ENCODE results near the gene GYPB. TPM values are rescaled to one million over a fixed set of nuclear protein-coding genes. Genes with fewer than 3 reads are reported as not detected.
A peak's percentile ranks its signal among the peaks of the same experiment; 100 is the strongest.
"Not testable (repeated sequence)": the region's sequence is repeated elsewhere in the genome, so short reads cannot be mapped to it uniquely, and the experiment has no call there.

The GYPB gene
- total and polyA plus RNA-seq, 2 experiments from 2014 or later, result 0.58 TPM; not detected in 1

GRCh38 chr4:144014808-144015207 lies 4.4 kb downstream of the GYPB start:
- no peaks in the 10 kb centered on the region for H3K9me3 ChIP-seq (ENCODE audit: low read depth)
- no peak for TF ChIP-seq EZH2 (IDR thresholded peaks at IDR 0.05; ENCODE audit: insufficient read depth, poor library complexity, severe bottlenecking)
- no peak for TF ChIP-seq EZH2phosphoT487 (IDR thresholded peaks at IDR 0.05; ENCODE audit: insufficient read depth, low read depth)
- H3K9me2 ChIP-seq (ENCODE audit: insufficient read depth), result no peaks in the 10 kb centered on the region
- 0 out of 2 replicates have a peak, but pooled peaks cover 4% of the 10 kb centered on the region for H3K4me1 ChIP-seq (ENCODE audit: insufficient read depth)
- no peaks in the 10 kb centered on the region for H3K27me3 ChIP-seq (replicated peaks; ENCODE audit: insufficient read depth)
- no peak overlapping the region for H3K4me2 ChIP-seq (ENCODE audit: unreplicated experiment)
- H3K27ac ChIP-seq, result no peak overlapping the region
- H3K79me2 ChIP-seq (ENCODE audit: insufficient read depth), result no peaks in the 10 kb centered on the region
- no peak overlapping the region for H3K4me3 ChIP-seq
- in situ Hi-C loops (cut with MboI), result no loop called here
- H3K9ac ChIP-seq, result no peak overlapping the region
- WGBS, 2 experiments (ENCODE audit: low coverage in 1 of 2, low lambda C conversion rate in 2 of 2, missing lambda C conversion rate in 2 of 2), result 79 to 86% methylated on average over 2 of the region's 2 CpGs
- no peaks in the 10 kb centered on the region for H4K20me1 ChIP-seq (ENCODE audit: insufficient read depth)
- no peak for DNase-seq
- no peaks in the 10 kb centered on the region for H3K36me3 ChIP-seq (ENCODE audit: low read depth)
- no peak overlapping the region for H2AFZ ChIP-seq
- H3F3A ChIP-seq (ENCODE audit: insufficient read depth), result no peaks in the 10 kb centered on the region

GRCh38 chr4:144008602-144009001 lies 10.6 kb downstream of the GYPB start:
- WGBS, 2 experiments (ENCODE audit: low coverage in 1 of 2, low lambda C conversion rate in 2 of 2, missing lambda C conversion rate in 2 of 2), result 92 to 94% methylated on average over 3 of the region's 3 CpGs
- in situ Hi-C loops (cut with MboI); H3K27ac ChIP-seq; DNase-seq; H2AFZ ChIP-seq; H3K36me3 ChIP-seq (ENCODE audit: low read depth); H4K20me1 ChIP-seq (ENCODE audit: insufficient read depth); H3K4me3 ChIP-seq; H3K9ac ChIP-seq; H3K9me2 ChIP-seq (ENCODE audit: insufficient read depth); H3K79me2 ChIP-seq (ENCODE audit: insufficient read depth); H3K9me3 ChIP-seq (ENCODE audit: low read depth); H3K27me3 ChIP-seq (replicated peaks; ENCODE audit: insufficient read depth); H3K4me2 ChIP-seq (ENCODE audit: unreplicated experiment): not testable (repeated sequence)
- peaks cover 30% of the 10 kb centered on the region for H3K4me1 ChIP-seq (ENCODE audit: insufficient read depth)
- peaks cover 17% of the 10 kb centered on the region; the same call in 1 of the 2 replicates for H3F3A ChIP-seq (ENCODE audit: insufficient read depth)

GRCh38 chr4:144007960-144008359 lies 11.2 kb downstream of the GYPB start:
- H3K36me3 ChIP-seq (ENCODE audit: low read depth); DNase-seq; in situ Hi-C loops (cut with MboI); H4K20me1 ChIP-seq (ENCODE audit: insufficient read depth); H3K9ac ChIP-seq; H2AFZ ChIP-seq; H3K9me2 ChIP-seq (ENCODE audit: insufficient read depth); H3K4me2 ChIP-seq (ENCODE audit: unreplicated experiment); H3K9me3 ChIP-seq (ENCODE audit: low read depth); H3K79me2 ChIP-seq (ENCODE audit: insufficient read depth); H3K27me3 ChIP-seq (replicated peaks; ENCODE audit: insufficient read depth); H3K4me3 ChIP-seq; H3K27ac ChIP-seq: not testable (repeated sequence)
- 81 to 100% methylated on average over 1 of the region's 1 CpG for WGBS, 2 experiments (ENCODE audit: low coverage in 1 of 2, low lambda C conversion rate in 2 of 2, missing lambda C conversion rate in 2 of 2)
- peaks cover 30% of the 10 kb centered on the region for H3K4me1 ChIP-seq (ENCODE audit: insufficient read depth)
- peaks cover 17% of the 10 kb centered on the region; the same call in 1 of the 2 replicates for H3F3A ChIP-seq (ENCODE audit: insufficient read depth)

GRCh38 chr4:144006200-144006803 lies 12.9 kb downstream of the GYPB start:
- H3K27ac ChIP-seq; H4K20me1 ChIP-seq (ENCODE audit: insufficient read depth); H3K79me2 ChIP-seq (ENCODE audit: insufficient read depth); in situ Hi-C loops (cut with MboI); H2AFZ ChIP-seq; H3K9me3 ChIP-seq (ENCODE audit: low read depth); H3K27me3 ChIP-seq (replicated peaks; ENCODE audit: insufficient read depth); H3K36me3 ChIP-seq (ENCODE audit: low read depth); H3K9ac ChIP-seq; H3K9me2 ChIP-seq (ENCODE audit: insufficient read depth); H3K4me3 ChIP-seq: not testable (repeated sequence)
- peak; percentile 3 for DNase-seq
- peaks cover 17% of the 10 kb centered on the region; the same call in 1 of the 2 replicates for H3F3A ChIP-seq (ENCODE audit: insufficient read depth)
- peaks cover 26% of the 10 kb centered on the region for H3K4me1 ChIP-seq (ENCODE audit: insufficient read depth)
- H3K4me2 ChIP-seq (ENCODE audit: unreplicated experiment), result peak overlapping the region; percentile 1
- 68 to 78% methylated on average over 2 of the region's 2 CpGs for WGBS, 2 experiments (ENCODE audit: low coverage in 1 of 2, low lambda C conversion rate in 2 of 2, missing lambda C conversion rate in 2 of 2)

GRCh38 chr4:144005558-144005953 lies 13.6 kb downstream of the GYPB start:
- DNase-seq, result peak; percentile 9
- in situ Hi-C loops (cut with MboI); H3K27ac ChIP-seq; H3K9ac ChIP-seq; H3K79me2 ChIP-seq (ENCODE audit: insufficient read depth); H2AFZ ChIP-seq; H3K9me2 ChIP-seq (ENCODE audit: insufficient read depth); H4K20me1 ChIP-seq (ENCODE audit: insufficient read depth); H3K27me3 ChIP-seq (replicated peaks; ENCODE audit: insufficient read depth); H3K36me3 ChIP-seq (ENCODE audit: low read depth); H3K9me3 ChIP-seq (ENCODE audit: low read depth): not testable (repeated sequence)
- H3K4me2 ChIP-seq (ENCODE audit: unreplicated experiment), result peak overlapping the region; percentile 56
- 0 out of 2 replicates have a peak overlapping the region, but pooled peaks have one; percentile 1 for H3K4me3 ChIP-seq
- H3F3A ChIP-seq (ENCODE audit: insufficient read depth), result peaks cover 17% of the 10 kb centered on the region; the same call in 1 of the 2 replicates
- H3K4me1 ChIP-seq (ENCODE audit: insufficient read depth), result peaks cover 26% of the 10 kb centered on the region

GRCh38 chr4:144004868-144005557 lies 14.2 kb downstream of the GYPB start:
- H3K36me3 ChIP-seq (ENCODE audit: low read depth); H3K9me2 ChIP-seq (ENCODE audit: insufficient read depth); H3K27ac ChIP-seq; H3K9ac ChIP-seq; H2AFZ ChIP-seq; H3K27me3 ChIP-seq (replicated peaks; ENCODE audit: insufficient read depth); H3K79me2 ChIP-seq (ENCODE audit: insufficient read depth); H4K20me1 ChIP-seq (ENCODE audit: insufficient read depth); in situ Hi-C loops (cut with MboI); H3K9me3 ChIP-seq (ENCODE audit: low read depth): not testable (repeated sequence)
- Histone ChIP-seq H3K4me1 (ENCODE audit: insufficient read depth) (peaks cover 26% of the 10 kb centered on the region), H3K4me2 (ENCODE audit: unreplicated experiment) (peak overlapping the region; percentile 56), H3F3A (ENCODE audit: insufficient read depth) (peaks cover 17% of the 10 kb centered on the region; the same call in 1 of the 2 replicates), H3K4me3 (0 out of 2 replicates have a peak overlapping the region, but pooled peaks have one; percentile 1)
- 31 to 36% methylated on average over 4 of the region's 4 CpGs for WGBS, 2 experiments (ENCODE audit: low coverage in 1 of 2, low lambda C conversion rate in 2 of 2, missing lambda C conversion rate in 2 of 2)
- DNase-seq, result peak; percentile 75

- Histone ChIP-seq H3F3A (ENCODE audit: insufficient read depth) (peaks cover 17% of the 10 kb centered on the region; the same call in 1 of the 2 replicates), H3K4me1 (ENCODE audit: insufficient read depth) (peaks cover 26% of the 10 kb centered on the region)
- H3K9ac ChIP-seq; H3K9me3 ChIP-seq (ENCODE audit: low read depth); in situ Hi-C loops (cut with MboI); H2AFZ ChIP-seq; H3K27ac ChIP-seq; H4K20me1 ChIP-seq (ENCODE audit: insufficient read depth); H3K27me3 ChIP-seq (replicated peaks; ENCODE audit: insufficient read depth); H3K36me3 ChIP-seq (ENCODE audit: low read depth); H3K79me2 ChIP-seq (ENCODE audit: insufficient read depth); DNase-seq; H3K9me2 ChIP-seq (ENCODE audit: insufficient read depth); H3K4me3 ChIP-seq; H3K4me2 ChIP-seq (ENCODE audit: unreplicated experiment): not testable (repeated sequence)
Observed at GRCh38 chr4:144003890-144004265, 15.3 kb downstream of the GYPB start.

Measured in GM23248 (cell line).